HL-60 (cell line): Measurements from ENCODE around the gene COTL1.

Source experiments
- DNase-seq, 2 experiments: peaks; one replicate each; pipeline ENCODE4 v3.0.0-alpha.2; 2010 to 2020; ENCODE audit warnings: low read depth in 1 of 2, low spot score in 1 of 2
- H3K27ac ChIP-seq: fragments of 250-450 bp; sonication (Bioruptor Pico); replicated peaks from 2 replicates; pipeline ENCODE4 v1.5.1; 2020; ENCODE audit warnings: mild to moderate bottlenecking, moderate library complexity
- H3K27me3 ChIP-seq: fragments of 250-450 bp; sonication (Bioruptor Pico); 2 replicates; pipeline ENCODE4 v1.5.1; 2021; ENCODE audit warnings: mild to moderate bottlenecking, moderate library complexity; ENCODE audit not compliant: insufficient read depth, poor library complexity, severe bottlenecking
- H3K4me3 ChIP-seq: replicated peaks from 2 replicates; pipeline ENCODE4 v1.5.1; 2011; ENCODE audit warnings: mild to moderate bottlenecking, control low read depth, low read length; ENCODE audit not compliant: insufficient read depth
- GABPA ChIP-seq: IDR thresholded peaks from 2 replicates; pipeline ENCODE4 v1.6.1; 2012; ENCODE audit warnings: low read depth
- POLR2AphosphoS5 ChIP-seq: IDR thresholded peaks from 2 replicates; pipeline ENCODE4 v1.6.1; 2012; ENCODE audit warnings: low read depth
- SPI1 ChIP-seq: IDR thresholded peaks from 2 replicates; pipeline ENCODE4 v1.6.1; 2012; ENCODE audit warnings: low read depth, mild to moderate bottlenecking, borderline replicate concordance
- TF ChIP-seq, protein P1 (sequence below): IDR thresholded peaks from one replicate; pipeline ENCODE4 v1.5.1; 2011; ENCODE audit warnings: low read length, control low read depth, inconsistent platforms; ENCODE audit not compliant: insufficient read depth
- TF ChIP-seq, protein P2 (sequence below): IDR thresholded peaks from 2 replicates; pipeline ENCODE4 v1.6.1; 2012; ENCODE audit warnings: low read depth; ENCODE audit not compliant: insufficient replicate concordance

The COTL1 gene

DNA sequence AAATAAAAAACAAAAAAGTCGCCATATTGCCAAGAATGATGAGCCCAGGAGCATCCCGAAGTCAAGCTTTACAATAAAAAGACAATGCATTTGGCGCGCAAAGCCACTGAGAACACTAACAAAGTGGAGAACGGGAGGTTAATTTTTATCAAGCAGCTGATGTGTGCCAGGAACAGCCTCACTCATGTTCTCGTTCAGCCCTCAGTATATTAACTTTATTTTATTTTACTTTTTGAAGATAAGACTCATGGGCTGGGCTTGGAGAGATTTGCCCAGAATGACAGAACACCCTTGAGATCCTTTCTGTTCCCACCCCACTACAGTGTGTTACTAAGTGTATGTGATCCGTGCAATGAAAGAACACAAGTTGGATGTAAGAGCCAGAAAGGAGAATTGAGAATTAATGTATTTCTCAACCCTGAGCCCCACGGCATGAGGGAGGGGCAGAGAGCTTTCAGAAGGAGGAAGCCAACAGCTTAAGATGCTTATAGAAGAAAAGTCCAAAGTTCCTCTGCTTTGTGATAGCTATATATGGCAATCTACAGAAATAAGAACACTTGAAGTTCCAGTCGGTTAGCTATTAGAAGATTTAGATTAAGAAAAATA, 48.4 kb downstream of the COTL1 start:
- H3K27ac ChIP-seq: 0 out of 2 replicates have a peak overlapping the region, but pooled peaks have one; percentile 15
- no peak overlapping the region for H3K4me3 ChIP-seq
- TF ChIP-seq SPI1 (peak; percentile 51; the same call in 1 of the 2 replicates), POLR2AphosphoS5 (no peak), GABPA (no peak)
- TF ChIP-seq, protein P1, sequence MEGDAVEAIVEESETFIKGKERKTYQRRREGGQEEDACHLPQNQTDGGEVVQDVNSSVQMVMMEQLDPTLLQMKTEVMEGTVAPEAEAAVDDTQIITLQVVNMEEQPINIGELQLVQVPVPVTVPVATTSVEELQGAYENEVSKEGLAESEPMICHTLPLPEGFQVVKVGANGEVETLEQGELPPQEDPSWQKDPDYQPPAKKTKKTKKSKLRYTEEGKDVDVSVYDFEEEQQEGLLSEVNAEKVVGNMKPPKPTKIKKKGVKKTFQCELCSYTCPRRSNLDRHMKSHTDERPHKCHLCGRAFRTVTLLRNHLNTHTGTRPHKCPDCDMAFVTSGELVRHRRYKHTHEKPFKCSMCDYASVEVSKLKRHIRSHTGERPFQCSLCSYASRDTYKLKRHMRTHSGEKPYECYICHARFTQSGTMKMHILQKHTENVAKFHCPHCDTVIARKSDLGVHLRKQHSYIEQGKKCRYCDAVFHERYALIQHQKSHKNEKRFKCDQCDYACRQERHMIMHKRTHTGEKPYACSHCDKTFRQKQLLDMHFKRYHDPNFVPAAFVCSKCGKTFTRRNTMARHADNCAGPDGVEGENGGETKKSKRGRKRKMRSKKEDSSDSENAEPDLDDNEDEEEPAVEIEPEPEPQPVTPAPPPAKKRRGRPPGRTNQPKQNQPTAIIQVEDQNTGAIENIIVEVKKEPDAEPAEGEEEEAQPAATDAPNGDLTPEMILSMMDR: no peak
- TF ChIP-seq, protein P2, sequence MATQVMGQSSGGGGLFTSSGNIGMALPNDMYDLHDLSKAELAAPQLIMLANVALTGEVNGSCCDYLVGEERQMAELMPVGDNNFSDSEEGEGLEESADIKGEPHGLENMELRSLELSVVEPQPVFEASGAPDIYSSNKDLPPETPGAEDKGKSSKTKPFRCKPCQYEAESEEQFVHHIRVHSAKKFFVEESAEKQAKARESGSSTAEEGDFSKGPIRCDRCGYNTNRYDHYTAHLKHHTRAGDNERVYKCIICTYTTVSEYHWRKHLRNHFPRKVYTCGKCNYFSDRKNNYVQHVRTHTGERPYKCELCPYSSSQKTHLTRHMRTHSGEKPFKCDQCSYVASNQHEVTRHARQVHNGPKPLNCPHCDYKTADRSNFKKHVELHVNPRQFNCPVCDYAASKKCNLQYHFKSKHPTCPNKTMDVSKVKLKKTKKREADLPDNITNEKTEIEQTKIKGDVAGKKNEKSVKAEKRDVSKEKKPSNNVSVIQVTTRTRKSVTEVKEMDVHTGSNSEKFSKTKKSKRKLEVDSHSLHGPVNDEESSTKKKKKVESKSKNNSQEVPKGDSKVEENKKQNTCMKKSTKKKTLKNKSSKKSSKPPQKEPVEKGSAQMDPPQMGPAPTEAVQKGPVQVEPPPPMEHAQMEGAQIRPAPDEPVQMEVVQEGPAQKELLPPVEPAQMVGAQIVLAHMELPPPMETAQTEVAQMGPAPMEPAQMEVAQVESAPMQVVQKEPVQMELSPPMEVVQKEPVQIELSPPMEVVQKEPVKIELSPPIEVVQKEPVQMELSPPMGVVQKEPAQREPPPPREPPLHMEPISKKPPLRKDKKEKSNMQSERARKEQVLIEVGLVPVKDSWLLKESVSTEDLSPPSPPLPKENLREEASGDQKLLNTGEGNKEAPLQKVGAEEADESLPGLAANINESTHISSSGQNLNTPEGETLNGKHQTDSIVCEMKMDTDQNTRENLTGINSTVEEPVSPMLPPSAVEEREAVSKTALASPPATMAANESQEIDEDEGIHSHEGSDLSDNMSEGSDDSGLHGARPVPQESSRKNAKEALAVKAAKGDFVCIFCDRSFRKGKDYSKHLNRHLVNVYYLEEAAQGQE: no peak
- no peaks in the 10 kb centered on the region for H3K27me3 ChIP-seq
- DNase-seq: peak in 1 of 2 experiments; percentile 80

DNA sequence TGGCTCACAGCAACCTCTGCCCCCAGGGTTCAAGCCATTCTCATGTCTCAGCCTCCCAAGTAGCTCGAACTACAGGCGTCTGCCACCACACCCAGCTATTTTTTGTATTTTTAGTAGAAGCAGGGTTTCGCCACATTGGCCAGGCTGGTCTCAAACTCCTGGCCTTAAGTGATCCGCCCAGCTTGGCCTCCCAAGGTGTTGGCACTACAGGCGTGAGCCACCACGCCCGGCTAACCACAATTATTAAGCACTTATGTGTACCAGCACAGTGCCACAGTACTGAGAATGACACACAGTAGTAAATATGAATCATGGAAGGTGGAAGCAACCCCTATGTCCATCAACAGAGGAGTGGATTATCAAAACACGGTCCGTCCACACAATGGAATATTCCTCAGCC, 49.8 kb downstream of the COTL1 start:
- TF ChIP-seq, protein P2: no peak
- H3K27ac ChIP-seq: no peak overlapping the region

DNA sequence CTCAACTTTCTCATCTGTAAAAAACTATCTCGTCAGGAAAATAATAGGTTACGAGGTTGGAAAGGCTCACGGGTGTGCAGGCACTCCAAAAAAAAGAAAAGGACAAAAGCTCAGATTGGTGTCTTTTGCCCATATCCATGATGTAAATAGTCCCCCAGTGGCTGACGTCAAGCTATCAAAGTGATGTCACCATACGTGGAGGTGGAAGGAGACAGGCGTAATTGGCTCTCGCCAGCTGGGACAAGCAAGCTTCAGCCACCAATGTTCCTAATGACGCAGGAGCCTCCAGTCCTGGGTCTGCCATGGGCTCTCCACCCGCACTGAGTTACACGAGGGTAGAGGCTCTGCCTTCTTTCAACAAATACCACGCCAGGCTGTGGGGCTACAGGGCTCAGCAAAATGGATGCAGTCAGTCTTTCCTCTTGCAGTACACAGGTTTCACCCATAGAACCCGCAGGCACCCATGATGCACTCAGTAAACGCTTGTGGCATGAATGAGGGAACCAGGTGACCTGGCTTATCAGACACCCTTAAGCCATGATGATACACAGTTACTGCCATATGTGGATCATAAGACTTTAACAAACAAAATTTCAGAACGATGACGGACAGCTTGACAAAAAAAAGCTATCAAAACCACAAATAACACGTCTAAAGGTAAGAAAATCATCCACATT, 50.5 kb downstream of the COTL1 start:
- Histone ChIP-seq H3K27me3 (no peaks in the 10 kb centered on the region), H3K27ac (no peak overlapping the region), H3K4me3 (no peak overlapping the region)
- TF ChIP-seq, protein P2: no peak
- TF ChIP-seq SPI1 (no peak), GABPA (no peak)
- TF ChIP-seq, protein P1: no peak
- no peak for DNase-seq

More for the DNA sequence above, 49.8 kb downstream of the COTL1 start:
- DNase-seq: no peak
- Histone ChIP-seq H3K4me3 (no peak overlapping the region), H3K27me3 (no peaks in the 10 kb centered on the region)
